Esophagus squamous epithelium (tissue), 5 donors: ENCODE results near the gene DNAH10. TPM values are rescaled to one million over a fixed set of nuclear protein-coding genes. Genes with fewer than 3 reads are reported as not detected.

ENCODE experiments used
- DNase-seq: peaks from one replicate; lab custom pipeline; 2025; lab: John Stamatoyannopoulos, UW
- H3K27ac ChIP-seq, 4 donors: fragments of 200-600 bp; sonication (generic); one replicate each; pipeline ENCODE4 v1.5.1; 2016 to 2019; ENCODE audit warnings: mild to moderate bottlenecking in 1 of 4
- H3K27me3 ChIP-seq, 4 donors: fragments of 200-600 bp; sonication (generic); 1 replicate in 3 of 4; 2 replicates in 1 of 4; pipeline versions ENCODE4 v1.5.1 to v1.6.0; 2017 to 2021; ENCODE audit warnings: antibody characterized with exemption in 1 of 4
- H3K36me3 ChIP-seq, 3 donors: fragments of 200-600 bp; sonication (generic); one replicate each; pipeline ENCODE4 v1.5.1; 2016 to 2019
- H3K4me1 ChIP-seq, 3 donors: fragments of 200-600 bp; sonication (generic); one replicate each; pipeline ENCODE4 v1.5.1; 2017 to 2019
- H3K4me3 ChIP-seq, 4 donors: fragments of 200-600 bp; sonication (generic); 1 replicate in 3 of 4; 2 replicates in 1 of 4; pipeline ENCODE4 v1.5.1; 2016 to 2019; ENCODE audit warnings: mild to moderate bottlenecking in 2 of 4, moderate library complexity in 1 of 4
- H3K9me3 ChIP-seq, 3 donors: fragments of 200-600 bp; sonication (generic); one replicate each; pipeline ENCODE4 v1.5.1; 2016 to 2019
- CTCF ChIP-seq, 6 experiments: fragments of 450-650 bp in 4 of 6; fragments of 200-600 bp in 2 of 6; sonication (generic) in 2 of 6; IDR thresholded peaks; one replicate each; pipeline ENCODE4 v1.5.1; 2016 to 2019; ENCODE audit warnings: antibody characterized with exemption in 6 of 6, mild to moderate bottlenecking in 4 of 6, moderate library complexity in 4 of 6
- POLR2A ChIP-seq, 4 donors: fragments of 450-650 bp; IDR thresholded peaks; one replicate each; pipeline ENCODE4 v1.6.1; 2017; ENCODE audit warnings: antibody characterized with exemption in 4 of 4, mild to moderate bottlenecking in 4 of 4, moderate library complexity in 3 of 4
- WGBS, 2 donors: methylation state at CpG; one replicate each; pipeline ENCODE4 v1.1.5; 2018; 5-methylcytosine and 5-hydroxymethylcytosine counted together
- intact Hi-C: fragments of 100-400 bp; cut with DNase I; formaldehyde crosslinking; loops from one replicate; pipeline ENCODE4 v1.15.0; 2022
- total RNA-seq, 4 donors: library from RNA; depleted of rRNA; stranded (reverse); fragments of >200 nt; gene quantifications; one replicate each; pipeline ENCODE4 v1.1.0, GENCODE V29; 2016
- donor health status: DM: yes; HTN: yes; CAD: no.

The DNAH10 gene
- total RNA-seq, 4 donors from 2014 or later = not detected

DNA sequence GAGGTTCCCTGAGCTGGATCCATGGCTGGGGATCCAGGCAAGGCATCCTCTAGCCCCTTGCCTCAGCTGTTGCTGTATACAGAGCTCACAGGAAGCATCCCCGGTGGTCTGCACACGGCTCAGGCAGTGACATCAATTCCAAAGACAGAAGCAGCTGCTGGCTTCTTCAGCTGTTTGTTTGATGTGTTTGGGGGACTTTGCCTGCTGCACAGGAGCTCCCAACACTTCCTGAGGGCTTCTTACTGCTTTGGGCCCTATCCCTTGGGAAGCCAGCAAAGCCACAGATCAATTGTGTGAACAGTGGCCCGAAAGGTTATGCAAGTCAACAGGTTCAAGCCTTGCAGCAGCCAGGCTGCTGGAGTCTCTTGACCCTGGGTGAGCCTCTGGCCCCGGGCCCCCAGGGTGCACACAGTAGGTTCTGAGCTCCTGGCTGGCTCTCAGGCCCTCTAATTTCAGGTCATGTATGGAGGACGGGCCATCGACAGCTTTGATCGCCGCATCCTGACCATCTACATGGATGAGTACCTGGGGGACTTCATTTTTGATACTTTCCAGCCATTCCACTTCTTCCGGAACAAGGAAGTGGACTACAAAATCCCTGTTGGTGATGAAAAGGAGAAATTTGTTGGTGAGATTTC, 168.0 kb downstream of the DNAH10 start:
- no peak for DNase-seq
- Histone ChIP-seq H3K27ac (no peak overlapping the region), H3K27me3 (peaks cover 0 to 14% (median 0%) of the 10 kb centered on the region in 4 donors), H3K4me3 (no peak overlapping the region), H3K9me3 (no peaks in the 10 kb centered on the region), H3K4me1 (no peaks in the 10 kb centered on the region), H3K36me3 (no peaks in the 10 kb centered on the region)
- TF ChIP-seq POLR2A (IDR thresholded peaks at IDR 0.05) = no peak
- TF ChIP-seq CTCF (IDR thresholded peaks at IDR 0.05) = no peak
- intact Hi-C loops = no loop called here
- 80 to 88% methylated on average over 7 to 9 of the region's 9 CpGs for WGBS, 2 donors

DNA sequence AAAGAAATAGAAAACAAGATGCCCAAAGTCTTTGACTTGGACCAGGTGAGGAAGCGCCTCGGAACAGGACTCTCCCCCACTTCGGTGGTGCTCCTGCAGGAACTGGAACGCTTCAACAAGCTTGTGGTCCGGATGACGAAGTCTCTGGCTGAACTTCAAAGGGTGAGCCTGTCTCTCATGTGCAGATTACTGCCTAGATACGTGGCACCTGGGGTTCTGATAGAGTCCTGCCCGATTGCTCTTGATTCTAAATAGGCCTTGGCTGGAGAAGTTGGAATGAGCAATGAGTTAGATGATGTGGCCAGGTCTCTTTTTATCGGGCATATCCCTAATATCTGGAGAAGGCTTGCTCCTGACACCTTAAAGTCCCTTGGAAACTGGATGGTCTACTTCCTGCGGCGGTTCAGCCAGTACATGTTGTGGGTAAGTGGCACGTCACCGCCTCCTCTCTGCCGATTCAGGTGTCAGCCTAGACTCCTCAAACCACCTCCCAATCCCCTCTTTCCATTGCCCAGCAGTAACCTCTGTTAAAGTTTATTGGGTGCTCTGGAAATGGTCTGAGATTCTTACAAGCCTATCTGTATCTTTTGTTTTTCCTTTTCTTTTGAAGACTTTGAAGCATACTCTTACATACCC, 169.7 kb downstream of the DNAH10 start:
- H3K4me3 ChIP-seq = no peak overlapping the region
- WGBS, 2 donors = 62 to 77% methylated on average over 13 to 14 of the region's 14 CpGs
- no peaks in the 10 kb centered on the region for H3K9me3 ChIP-seq
- TF ChIP-seq POLR2A (IDR thresholded peaks at IDR 0.05) (no peak), CTCF (IDR thresholded peaks at IDR 0.05) (no peak)
- peaks cover 0 to 10% (median 0%) of the 10 kb centered on the region in 3 donors for H3K36me3 ChIP-seq
- DNase-seq = no peak
- H3K4me1 ChIP-seq = no peaks in the 10 kb centered on the region
- H3K27ac ChIP-seq = no peak overlapping the region
- peaks cover 0 to 14% (median 0%) of the 10 kb centered on the region in 4 donors for H3K27me3 ChIP-seq
- intact Hi-C loops = no loop called here

GRCh38 chr12:123933214-123933613, 171.1 kb downstream of the DNAH10 start:
- H3K9me3 ChIP-seq = no peaks in the 10 kb centered on the region
- H3K27me3 ChIP-seq = peaks cover 0 to 5% (median 0%) of the 10 kb centered on the region in 4 donors
- intact Hi-C loops = no loop called here
- no peaks in the 10 kb centered on the region for H3K4me1 ChIP-seq
- no peak overlapping the region for H3K4me3 ChIP-seq
- no peak for DNase-seq
- H3K27ac ChIP-seq = no peak overlapping the region
- TF ChIP-seq POLR2A (IDR thresholded peaks at IDR 0.05) = no peak
- TF ChIP-seq CTCF (IDR thresholded peaks at IDR 0.05) = no peak
- WGBS, 2 donors = 94% methylated on average over 7 of the region's 14 CpGs; no CpG with 5 or more reads in 1 of the 2 donors
- peaks cover 0 to 21% (median 0%) of the 10 kb centered on the region in 3 donors for H3K36me3 ChIP-seq

- WGBS, 2 donors = 83 to 85% methylated on average over 1 to 4 of the region's 11 CpGs
These were observed 172.0 kb downstream of the DNAH10 start for GRCh38 chr12:123934016-123934620.

More at GRCh38 chr12:123934016-123934620, 172.0 kb downstream of the DNAH10 start:
- no peaks in the 10 kb centered on the region for H3K9me3 ChIP-seq
- TF ChIP-seq CTCF (IDR thresholded peaks at IDR 0.05) (no peak), POLR2A (IDR thresholded peaks at IDR 0.05) (no peak)
- H3K27ac ChIP-seq = no peak overlapping the region
- intact Hi-C loops = no loop called here
- no peaks in the 10 kb centered on the region for H3K27me3 ChIP-seq
- peaks cover 0 to 23% (median 0%) of the 10 kb centered on the region in 3 donors for H3K36me3 ChIP-seq
- H3K4me1 ChIP-seq = no peaks in the 10 kb centered on the region
- H3K4me3 ChIP-seq = no peak overlapping the region
- DNase-seq = no peak
